NCI-H1105 (cell line): ENCODE measurements around the gene SIDT1.

Experiments
- DNase-seq: peaks from one replicate; lab custom pipeline; 2025; lab: John Stamatoyannopoulos, UW

Gene SIDT1

DNA sequence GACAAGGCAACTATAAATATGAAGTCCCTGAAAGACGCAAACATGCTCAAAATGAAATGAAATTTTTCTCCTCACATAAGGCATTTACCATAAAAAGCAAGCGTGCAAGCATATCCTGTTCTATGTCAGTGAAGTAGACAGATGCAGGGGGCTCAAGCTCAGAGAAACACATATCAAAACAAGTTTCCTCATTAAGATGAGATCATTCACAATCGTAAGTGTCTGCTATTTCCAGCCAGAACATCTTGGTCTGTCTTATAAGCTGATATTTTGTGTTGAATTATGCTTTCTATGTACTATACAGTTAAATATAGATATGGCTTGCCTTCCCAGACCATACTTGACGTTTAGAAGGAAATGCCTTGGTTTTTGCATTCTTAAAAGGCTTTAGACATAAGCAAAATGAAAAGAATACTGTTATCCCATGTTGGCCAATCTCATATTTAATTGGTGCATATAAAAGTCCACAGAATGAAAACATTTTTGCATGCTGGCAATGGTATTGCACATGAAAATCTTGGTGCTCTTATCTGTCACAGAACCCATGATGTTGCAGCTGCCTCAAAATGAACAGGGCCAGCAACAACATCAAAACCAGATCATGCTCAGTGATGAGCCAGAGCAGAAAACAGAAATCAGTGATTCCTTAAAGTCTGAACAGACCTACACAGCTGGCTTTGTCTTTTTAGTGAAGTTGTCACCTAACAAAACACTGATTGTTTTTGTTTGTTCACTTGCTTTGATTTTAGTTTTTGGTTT is 65.4 kb downstream of the SIDT1 start:
- DNase-seq = no peak

- DNase-seq = no peak
Measured at GRCh38 chr3:113600418-113601182, 68.2 kb downstream of the SIDT1 start.

DNA sequence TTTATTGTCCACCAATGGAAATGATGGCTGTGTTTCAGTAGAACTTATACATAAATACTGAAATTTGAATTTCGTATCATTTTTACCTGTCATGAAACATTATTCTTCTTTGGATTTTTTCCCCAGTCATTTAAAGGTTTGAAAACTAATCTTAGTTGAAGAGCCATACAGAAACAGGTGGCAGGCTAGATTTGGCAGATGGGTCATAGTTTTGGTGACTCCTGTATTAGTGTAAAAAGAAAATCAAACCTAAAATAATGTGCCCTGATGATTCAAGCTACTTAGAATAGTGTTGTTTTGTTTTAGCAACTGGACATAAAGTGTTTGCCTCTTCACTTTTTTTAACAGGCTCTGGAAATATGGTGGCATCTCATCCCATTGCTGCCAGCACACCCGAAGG is 68.9 kb downstream of the SIDT1 start:
- no peak for DNase-seq

- no peak for DNase-seq
Measured at GRCh38 chr3:113602256-113602655, 69.9 kb downstream of the SIDT1 start.

DNA sequence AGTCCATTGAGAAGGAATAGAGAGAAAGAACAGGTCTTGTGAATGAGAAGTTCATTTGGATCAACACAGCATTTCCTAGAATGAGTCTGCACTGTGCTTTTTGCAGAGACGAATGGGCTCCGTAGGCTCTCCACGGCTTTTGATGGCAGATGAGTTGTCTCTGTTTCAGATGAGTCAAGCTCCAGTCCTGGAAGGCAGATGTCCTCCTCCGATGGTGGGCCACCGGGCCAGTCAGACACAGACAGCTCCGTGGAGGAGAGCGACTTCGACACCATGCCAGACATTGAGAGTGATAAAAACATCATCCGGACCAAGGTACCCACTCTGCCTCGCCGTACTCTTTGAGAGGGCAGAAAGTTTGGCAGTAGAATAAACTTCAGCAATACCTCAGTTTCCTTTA is 70.5 kb downstream of the SIDT1 start:
- no peak for DNase-seq

- DNase-seq = no peak
Measured at GRCh38 chr3:113606539-113607218, 74.3 kb downstream of the SIDT1 start.

GRCh38 chr3:113607219-113607596 is 74.9 kb downstream of the SIDT1 start:
- DNase-seq = no peak

DNA sequence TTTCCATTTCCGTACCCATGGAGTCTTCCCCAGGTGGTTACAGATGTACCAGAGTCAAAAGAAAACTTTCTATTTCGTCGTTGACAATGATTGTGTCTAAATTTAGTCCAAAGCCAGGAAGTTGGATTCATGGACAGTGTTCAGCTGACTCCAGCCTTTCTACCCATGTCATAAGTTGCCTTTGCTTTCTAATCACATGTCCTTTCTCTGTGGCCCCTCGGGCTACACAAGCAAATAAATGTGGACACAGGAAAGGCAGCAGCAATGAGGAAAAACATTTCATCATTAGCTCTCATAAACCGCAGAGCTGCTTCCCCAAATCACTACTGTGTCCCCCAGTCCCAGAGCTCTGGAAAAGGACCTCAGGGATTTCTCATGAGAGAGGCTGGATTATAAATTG is 82.0 kb downstream of the SIDT1 start:
- DNase-seq = no peak

DNA sequence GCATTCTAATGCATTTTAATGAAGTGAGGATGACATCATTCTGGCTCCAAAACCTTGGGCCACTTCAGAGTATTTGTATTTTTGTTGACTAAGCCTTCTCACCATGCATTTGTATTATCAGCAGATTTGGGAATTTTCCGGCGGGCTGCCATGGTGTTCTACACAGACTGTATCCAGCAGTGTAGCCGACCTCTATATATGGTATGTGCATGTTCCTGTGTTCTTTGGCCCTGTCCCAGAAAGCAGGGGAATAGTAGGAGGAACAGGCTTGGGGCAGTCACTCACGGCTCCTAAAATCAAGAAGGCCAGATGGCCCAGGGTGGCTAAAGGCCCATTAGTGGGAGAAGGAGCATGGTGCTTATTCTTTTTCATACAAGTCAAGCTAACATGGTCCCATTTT is 83.6 kb downstream of the SIDT1 start:
- DNase-seq = no peak

GRCh38 chr3:113617726-113618125 is 85.4 kb downstream of the SIDT1 start:
- DNase-seq = no peak

GRCh38 chr3:113620091-113620490 is 87.7 kb downstream of the SIDT1 start:
- DNase-seq = no peak

GRCh38 chr3:113623324-113623723 is 91.0 kb downstream of the SIDT1 start:
- no peak for DNase-seq

- no peak for DNase-seq
Measured at GRCh38 chr3:113623811-113624210, 91.5 kb downstream of the SIDT1 start.

DNA sequence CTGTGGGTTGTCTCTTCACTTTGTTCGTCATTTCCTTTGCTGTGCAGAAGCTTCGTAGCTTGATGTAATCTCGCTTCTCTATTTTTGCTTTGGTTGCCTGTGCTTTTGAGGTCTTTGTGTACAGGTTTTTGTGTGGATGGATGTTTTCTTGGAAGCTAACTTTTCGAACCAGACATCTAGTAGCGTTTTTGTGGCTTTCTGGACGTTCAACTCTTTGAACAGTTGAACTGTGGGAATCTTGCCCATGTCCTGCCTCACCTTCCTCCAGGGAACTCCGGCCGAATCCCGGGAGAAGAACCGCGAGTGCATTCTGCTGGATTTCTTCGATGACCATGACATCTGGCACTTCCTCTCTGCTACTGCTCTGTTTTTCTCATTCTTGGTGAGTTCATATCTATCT is 93.5 kb downstream of the SIDT1 start:
- DNase-seq = no peak

- peak; percentile 18 for DNase-seq
Measured at GRCh38 chr3:113626503-113627371, 94.4 kb downstream of the SIDT1 start.

DNA sequence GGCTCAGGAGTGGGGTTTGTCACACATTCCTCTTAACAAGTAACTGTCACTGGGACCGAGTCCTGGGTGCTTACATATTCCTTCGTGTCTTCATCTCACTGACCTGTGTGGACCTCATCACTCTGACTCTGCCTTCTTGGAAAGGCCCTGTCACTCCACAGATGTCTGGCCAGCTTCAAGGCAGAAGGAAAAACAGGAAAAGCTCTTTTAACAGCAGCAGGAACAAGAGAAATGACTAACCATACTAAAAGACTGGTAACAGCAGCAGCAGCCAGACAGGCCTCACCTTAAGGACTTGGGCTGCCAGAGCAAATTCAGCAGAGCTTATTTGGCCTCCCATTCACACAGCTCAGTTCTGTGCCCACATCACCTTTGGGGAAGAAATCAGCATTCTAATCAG is 96.0 kb downstream of the SIDT1 start:
- DNase-seq = no peak

- no peak for DNase-seq
Measured at GRCh38 chr3:113628788-113629187, 96.4 kb downstream of the SIDT1 start.

DNA sequence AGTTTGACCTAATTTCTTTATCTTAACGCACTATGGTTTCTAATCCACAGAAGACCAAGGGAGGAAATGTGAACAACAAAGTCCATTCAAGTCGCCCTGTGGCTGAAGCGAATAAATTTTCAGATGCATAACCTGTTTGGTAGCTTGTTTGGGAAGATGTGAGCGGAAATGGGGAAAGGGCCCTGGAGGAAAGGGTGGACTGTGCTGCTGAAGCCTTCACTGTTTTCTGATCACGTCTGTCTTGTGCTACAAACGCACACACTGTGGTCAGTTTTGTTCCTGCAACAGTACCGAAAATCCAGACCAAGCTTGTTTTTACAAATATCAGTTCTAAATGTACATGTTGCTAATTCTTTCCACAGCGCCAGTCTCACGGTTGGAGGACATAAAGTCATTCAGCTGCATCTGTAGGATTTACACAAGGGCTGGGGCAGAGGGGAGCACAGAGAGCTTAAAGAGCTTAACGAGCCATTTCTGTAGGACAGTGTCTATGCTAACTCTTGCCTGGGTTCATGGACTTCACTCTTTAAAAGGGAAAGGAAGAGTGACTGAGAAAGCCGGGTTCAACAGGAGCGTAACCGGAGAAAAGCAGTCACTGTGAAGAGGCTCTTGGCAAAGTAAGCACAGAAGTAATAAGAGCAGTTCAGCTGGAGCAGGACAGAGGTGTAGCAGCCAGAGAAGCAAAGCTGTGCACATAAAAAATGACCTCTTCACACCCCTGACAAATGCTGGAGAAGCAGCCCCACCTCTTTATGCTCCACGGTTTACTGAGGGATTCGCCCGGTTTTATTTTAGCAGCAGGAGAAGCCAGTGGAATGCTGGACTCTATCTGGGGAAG is 97.4 kb downstream of the SIDT1 start:
- DNase-seq = no peak

DNA sequence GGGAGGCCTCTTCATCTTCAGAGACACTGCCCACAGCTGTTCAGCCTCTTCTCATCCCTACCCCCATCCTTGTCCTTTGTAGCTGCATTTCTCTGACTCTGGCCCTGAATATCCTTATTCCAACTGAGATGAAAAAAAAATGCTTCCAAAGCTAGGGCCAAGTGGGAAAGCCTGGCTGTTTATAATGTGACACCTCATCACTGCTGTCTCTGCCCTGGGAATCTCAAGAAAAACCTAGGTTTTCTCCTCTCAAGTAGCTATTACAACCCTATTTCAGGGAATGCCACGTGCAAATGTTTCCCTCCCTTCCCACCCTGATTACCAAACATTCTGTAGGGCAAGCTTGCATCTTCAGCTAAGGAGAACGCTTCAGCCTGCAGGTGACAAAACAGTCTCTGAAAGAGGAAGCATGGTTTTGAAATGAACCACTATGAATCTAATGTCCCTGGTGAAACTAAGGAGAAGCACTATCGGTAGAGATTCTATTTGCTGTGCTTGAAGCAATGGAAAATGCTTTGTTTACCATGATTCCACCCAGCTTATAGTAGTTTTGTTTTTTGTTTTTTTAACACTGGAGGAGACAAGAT is 98.7 kb downstream of the SIDT1 start:
- DNase-seq = no peak

- no peak for DNase-seq
Measured at GRCh38 chr3:113631573-113631972, 99.2 kb downstream of the SIDT1 start.
